Chondrocyte (in vitro differentiated cells): ENCODE results near the gene SRSF8. TPM values are rescaled to one million over a fixed set of nuclear protein-coding genes. Genes with fewer than 3 reads are reported as not detected.

ENCODE experiments used
- DNase-seq: peaks from one replicate; pipeline ENCODE4 v3.0.0; 2021; ENCODE audit warnings: mixed read lengths, low spot score
- H3K27ac Mint-ChIP-seq: one replicate; pipeline ENCODE4 v1.8.0; 2021; ENCODE audit warnings: mild to moderate bottlenecking, moderate library complexity, mixed read lengths; ENCODE audit not compliant: unreplicated experiment
- H3K27me3 Mint-ChIP-seq: 2 replicates; pipeline ENCODE4 v1.8.0; 2021; ENCODE audit warnings: low read depth, mixed read lengths
- H3K36me3 Mint-ChIP-seq: 2 replicates; pipeline ENCODE4 v1.8.0; 2021; ENCODE audit warnings: low read depth, mixed read lengths
- H3K4me1 Mint-ChIP-seq: 2 replicates; pipeline ENCODE4 v1.8.0; 2021; ENCODE audit warnings: low read depth, mild to moderate bottlenecking, mixed read lengths
- H3K4me3 Mint-ChIP-seq: one replicate; pipeline ENCODE4 v1.8.0; 2021; ENCODE audit warnings: mild to moderate bottlenecking, moderate library complexity, mixed read lengths; ENCODE audit not compliant: unreplicated experiment
- H3K9me3 Mint-ChIP-seq: 2 replicates; pipeline ENCODE4 v1.8.0; 2021; ENCODE audit warnings: low read depth, mixed read lengths
- total RNA-seq: library from RNA; stranded (reverse); gene quantifications from 3 replicates; pipeline ENCODE4 v1.2.1, GENCODE V29; 2021
- TF ChIP-seq, protein P1 (sequence below): fragments of 200-600 bp; sonication (generic); IDR thresholded peaks from 2 replicates; pipeline ENCODE4 v1.5.0; 2021; ENCODE audit warnings: antibody characterized with exemption, mild to moderate bottlenecking, moderate library complexity

The SRSF8 gene
- total RNA-seq, 1 donor from 2014 or later, result 45.5 TPM

DNA sequence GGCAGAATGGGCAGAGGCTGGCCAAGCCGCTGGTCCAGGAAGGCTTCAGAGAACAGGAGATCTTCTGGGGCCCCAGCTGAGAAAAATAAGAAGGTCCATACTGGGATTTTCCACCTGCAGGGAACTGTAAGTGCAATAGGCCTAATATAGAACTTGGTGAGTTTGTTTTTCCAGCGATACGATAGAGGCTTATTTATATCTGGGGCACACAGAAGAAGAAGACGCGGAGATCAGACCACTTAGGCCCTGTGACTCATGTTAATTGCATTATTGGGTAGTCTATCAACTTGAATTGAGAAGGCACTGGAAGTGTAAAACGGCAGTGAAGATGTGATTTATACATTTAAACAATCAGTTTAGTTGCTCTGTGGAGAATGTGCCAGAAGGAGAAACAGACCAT is 7.7 kb upstream of the SRSF8 start:
- no peak for DNase-seq
- TF ChIP-seq, protein P1, sequence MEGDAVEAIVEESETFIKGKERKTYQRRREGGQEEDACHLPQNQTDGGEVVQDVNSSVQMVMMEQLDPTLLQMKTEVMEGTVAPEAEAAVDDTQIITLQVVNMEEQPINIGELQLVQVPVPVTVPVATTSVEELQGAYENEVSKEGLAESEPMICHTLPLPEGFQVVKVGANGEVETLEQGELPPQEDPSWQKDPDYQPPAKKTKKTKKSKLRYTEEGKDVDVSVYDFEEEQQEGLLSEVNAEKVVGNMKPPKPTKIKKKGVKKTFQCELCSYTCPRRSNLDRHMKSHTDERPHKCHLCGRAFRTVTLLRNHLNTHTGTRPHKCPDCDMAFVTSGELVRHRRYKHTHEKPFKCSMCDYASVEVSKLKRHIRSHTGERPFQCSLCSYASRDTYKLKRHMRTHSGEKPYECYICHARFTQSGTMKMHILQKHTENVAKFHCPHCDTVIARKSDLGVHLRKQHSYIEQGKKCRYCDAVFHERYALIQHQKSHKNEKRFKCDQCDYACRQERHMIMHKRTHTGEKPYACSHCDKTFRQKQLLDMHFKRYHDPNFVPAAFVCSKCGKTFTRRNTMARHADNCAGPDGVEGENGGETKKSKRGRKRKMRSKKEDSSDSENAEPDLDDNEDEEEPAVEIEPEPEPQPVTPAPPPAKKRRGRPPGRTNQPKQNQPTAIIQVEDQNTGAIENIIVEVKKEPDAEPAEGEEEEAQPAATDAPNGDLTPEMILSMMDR, result no peak
- Mint-ChIP-seq H3K36me3 (no peaks in the 10 kb centered on the region), H3K27ac (peak overlapping the region; percentile 49), H3K27me3 (peaks cover 15% of the 10 kb centered on the region), H3K4me1 (peaks cover 6% of the 10 kb centered on the region), H3K4me3 (no peak overlapping the region), H3K9me3 (no peaks in the 10 kb centered on the region)

DNA sequence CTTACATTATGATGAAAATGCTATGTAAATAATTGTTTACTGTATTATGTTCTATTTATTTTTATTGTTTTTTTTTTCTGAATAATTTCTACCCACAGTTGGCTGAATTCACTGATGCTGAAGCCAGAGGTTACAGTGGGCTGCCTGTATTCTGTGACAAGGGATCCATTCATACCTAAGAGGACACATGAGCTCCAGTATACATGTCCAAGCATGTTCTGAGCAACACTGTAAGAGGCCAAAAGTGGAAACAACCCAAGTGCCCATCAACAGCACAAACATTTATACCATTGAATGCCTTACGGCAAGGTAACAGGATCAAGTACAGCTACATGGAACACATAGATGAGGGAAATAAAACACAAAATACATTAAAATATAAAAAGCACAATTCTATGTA is 1.4 kb upstream of the SRSF8 start:
- Mint-ChIP-seq H3K4me1 (peaks cover 21% of the 10 kb centered on the region), H3K9me3 (no peaks in the 10 kb centered on the region), H3K36me3 (peaks cover under 1% of the 10 kb centered on the region), H3K4me3 (no peak overlapping the region), H3K27me3 (peaks cover 2% of the 10 kb centered on the region), H3K27ac (no peak overlapping the region)
- TF ChIP-seq, protein P1, result no peak
- DNase-seq, result no peak

DNA sequence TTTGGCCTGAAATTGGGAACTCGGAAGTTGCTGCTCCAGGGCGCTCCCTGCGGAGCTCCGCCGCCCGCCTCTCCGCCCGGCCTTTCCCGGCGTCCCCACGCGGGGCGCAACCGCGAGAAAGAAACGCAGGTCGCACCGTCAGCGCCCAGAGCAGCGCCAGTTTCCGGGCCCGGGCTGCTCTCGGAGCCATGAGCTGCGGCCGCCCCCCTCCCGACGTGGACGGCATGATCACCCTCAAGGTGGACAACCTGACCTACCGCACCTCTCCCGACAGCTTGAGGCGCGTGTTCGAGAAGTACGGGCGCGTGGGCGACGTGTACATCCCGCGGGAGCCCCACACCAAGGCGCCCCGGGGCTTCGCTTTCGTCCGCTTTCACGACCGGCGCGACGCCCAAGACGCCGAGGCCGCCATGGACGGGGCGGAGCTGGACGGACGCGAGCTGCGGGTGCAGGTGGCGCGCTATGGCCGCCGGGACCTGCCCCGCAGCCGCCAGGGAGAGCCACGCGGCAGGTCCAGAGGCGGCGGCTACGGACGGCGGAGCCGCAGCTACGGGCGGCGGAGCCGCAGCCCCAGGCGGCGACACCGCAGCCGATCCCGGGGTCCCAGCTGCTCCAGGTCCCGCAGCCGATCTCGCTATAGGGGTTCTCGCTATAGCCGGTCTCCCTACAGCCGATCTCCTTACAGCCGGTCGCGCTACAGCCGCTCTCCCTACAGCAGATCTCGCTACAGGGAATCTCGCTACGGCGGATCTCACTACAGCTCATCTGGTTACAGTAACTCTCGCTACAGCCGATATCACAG is 521 bp downstream of the SRSF8 start:
- H3K4me3 Mint-ChIP-seq, result peak overlapping the region; percentile 98
- H3K4me1 Mint-ChIP-seq, result peaks cover 26% of the 10 kb centered on the region
- peak; percentile 94 for DNase-seq
- peak overlapping the region; percentile 97 for H3K27ac Mint-ChIP-seq
- H3K27me3 Mint-ChIP-seq, result no peaks in the 10 kb centered on the region
- TF ChIP-seq, protein P1, result peak; percentile 78
- no peaks in the 10 kb centered on the region for H3K9me3 Mint-ChIP-seq
- peaks cover 6% of the 10 kb centered on the region for H3K36me3 Mint-ChIP-seq

DNA sequence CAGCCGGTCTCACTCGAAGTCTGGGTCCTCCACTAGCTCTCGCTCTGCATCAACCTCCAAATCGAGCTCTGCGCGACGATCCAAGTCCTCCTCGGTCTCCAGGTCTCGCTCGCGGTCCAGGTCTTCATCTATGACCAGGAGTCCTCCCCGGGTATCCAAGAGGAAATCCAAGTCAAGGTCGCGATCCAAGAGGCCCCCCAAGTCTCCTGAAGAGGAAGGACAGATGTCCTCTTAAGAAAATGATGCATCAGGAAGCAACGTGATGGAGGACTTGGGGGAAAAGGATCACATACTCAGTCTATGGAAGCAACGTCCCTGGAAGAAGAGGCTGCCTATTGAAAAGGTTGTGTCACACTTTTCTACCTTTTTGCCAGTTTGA is 1.1 kb downstream of the SRSF8 start:
- peak overlapping the region; percentile 97 for H3K27ac Mint-ChIP-seq
- DNase-seq, result no peak
- no peaks in the 10 kb centered on the region for H3K27me3 Mint-ChIP-seq
- peaks cover 6% of the 10 kb centered on the region for H3K36me3 Mint-ChIP-seq
- peaks cover 26% of the 10 kb centered on the region for H3K4me1 Mint-ChIP-seq
- no peaks in the 10 kb centered on the region for H3K9me3 Mint-ChIP-seq
- peak overlapping the region; percentile 98 for H3K4me3 Mint-ChIP-seq
- TF ChIP-seq, protein P1, result no peak

DNA sequence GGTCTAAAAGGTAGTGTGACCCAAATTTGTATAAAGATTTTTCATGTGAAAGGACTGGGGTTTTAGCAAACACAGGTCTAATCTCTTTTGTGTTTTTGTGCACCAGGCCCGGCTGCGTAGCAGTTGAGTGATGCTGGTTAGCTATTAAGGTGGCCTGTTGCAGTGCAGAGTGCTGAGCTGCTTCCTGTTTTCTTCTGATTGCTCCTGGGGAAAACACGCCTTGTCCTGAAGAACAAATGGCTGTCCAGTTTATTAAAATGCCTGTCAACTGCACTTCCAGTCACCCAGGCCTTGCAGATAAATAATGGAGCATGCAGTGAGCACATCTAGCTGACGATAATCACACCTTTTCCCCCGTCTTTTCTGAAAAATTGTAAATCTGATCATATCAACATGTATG is 1.8 kb downstream of the SRSF8 start:
- Mint-ChIP-seq H3K27me3 (no peaks in the 10 kb centered on the region), H3K4me1 (peaks cover 26% of the 10 kb centered on the region), H3K27ac (peak overlapping the region; percentile 97), H3K9me3 (no peaks in the 10 kb centered on the region), H3K4me3 (peak overlapping the region; percentile 98), H3K36me3 (peaks cover 8% of the 10 kb centered on the region)
- TF ChIP-seq, protein P1, result no peak
- no peak for DNase-seq
